Psoas muscle (tissue), 8 donors: ENCODE results near the gene NRAS. TPM values are rescaled to one million over a fixed set of nuclear protein-coding genes. Genes with fewer than 3 reads are reported as not detected.

Experiments
- ATAC-seq, 4 donors: fragments of 200-7000 bp; cut with Tn5 transposase; one replicate each; pipeline ENCODE4 v1.9.1; 2020; ENCODE audit warnings: moderate library complexity in 3 of 4, mild to moderate bottlenecking in 2 of 4
- DNase-seq, 2 donors: peaks; one replicate each; pipeline ENCODE4 v3.0.0-alpha.2; 2020
- H3K27ac ChIP-seq: fragments of 200-600 bp; one replicate; pipeline ENCODE4 v1.8.0; 2022
- H3K27me3 ChIP-seq, 3 donors: fragments of 200-600 bp in 1 of 3; one replicate each; pipeline versions ENCODE4 v1.6.1 to v1.8.0; 2013 to 2022; ENCODE audit warnings: low read length in 2 of 3, mild to moderate bottlenecking in 2 of 3, moderate library complexity in 1 of 3; ENCODE audit not compliant: insufficient read depth in 3 of 3
- H3K36me3 ChIP-seq, 2 donors: fragments of 200-600 bp in 1 of 2; one replicate each; pipeline versions ENCODE4 v1.6.1 to v1.8.0; 2013 to 2022; ENCODE audit warnings: low read depth in 1 of 2, mild to moderate bottlenecking in 1 of 2, moderate library complexity in 1 of 2; ENCODE audit not compliant: insufficient read depth in 1 of 2
- H3K4me1 ChIP-seq: fragments of 200-600 bp; one replicate; pipeline ENCODE4 v1.8.0; 2022
- H3K4me3 ChIP-seq: fragments of 200-600 bp; one replicate; pipeline ENCODE4 v1.8.0; 2022; ENCODE audit warnings: mild to moderate bottlenecking
- H3K9me3 ChIP-seq: fragments of 200-600 bp; one replicate; pipeline ENCODE4 v1.8.0; 2022
- CTCF ChIP-seq: fragments of 200-600 bp; IDR thresholded peaks from one replicate; pipeline ENCODE4 v1.8.0; 2022; ENCODE audit warnings: antibody characterized with exemption
- WGBS, 3 donors: extraction: QIAGEN DNeasy Blood & Tissue Kit; methylation state at CpG; one replicate each; pipeline versions ENCODE4 v1.1.6 to v1.1.7; 2013; 5-methylcytosine and 5-hydroxymethylcytosine counted together
- intact Hi-C, 2 donors: fragments of 100-400 bp; cut with DNase I; formaldehyde crosslinking; loops; one replicate each; pipeline versions ENCODE4 v1.11.0 to v1.14.2; 2022
- polyA plus RNA-seq, 3 donors: library from polyadenylated mRNA; stranded (reverse); fragments of 200-250 nt; gene quantifications; one replicate each; pipeline ENCODE4 v1.2.3, GENCODE V29; 2013
- total RNA-seq, 4 donors: library from RNA; stranded (reverse); fragmentation: NEBNext Ultra II Directional in 2 of 4; extraction: Animal tissue kit (Norgen Biotek cat#: 25700) in 2 of 4; gene quantifications; one replicate each; pipeline versions ENCODE4 v1.2.1 to v1.2.4, GENCODE V29; 2021 to 2023
- donor health status: healthy with polysubstance abuse.
- donor health status: DM: no; HTN: no; CAD: no; lungs with moderate emphysema.
- donor health status: Bipolar disorder and iron deficiency.
- donor health status: healthy.
- donor health status: DM: yes; HTN: yes; CAD: no.
- donor health status: DM: no; HTN: no; CAD: no.
- donor health status: DM: no; HTN: no; CAD: no.
- donor health status: DM: yes; HTN: yes; CAD: no.

Gene NRAS
- total and polyA plus RNA-seq, 7 donors: 3.6 to 15.8 (median 5.9) TPM

- no peak for DNase-seq
- intact Hi-C loops: loop anchor here in 1 of 2 donors (5.0 kb wide), 1 partner anchor 85 kb away; the partner anchor contains the start of gene CSDE1
- Histone ChIP-seq H3K4me1 (peaks cover 20% of the 10 kb centered on the region), H3K27me3 (no peaks in the 10 kb centered on the region), H3K4me3 (no peak overlapping the region), H3K27ac (peak overlapping the region; percentile 91), H3K9me3 (no peaks in the 10 kb centered on the region), H3K36me3 (peaks cover 0 to 57% of the 10 kb centered on the region in 2 donors)
- ATAC-seq: no peak
- 41 to 76% (median 45%) methylated on average over 7 of the region's 7 CpGs for WGBS, 3 donors
- TF ChIP-seq CTCF: no peak
Measured at GRCh38 chr1:114671939-114672275, 44.7 kb downstream of the NRAS start.

- DNase-seq (no peak), ATAC-seq (no peak)
- Histone ChIP-seq H3K36me3 (peaks cover 0 to 54% of the 10 kb centered on the region in 2 donors), H3K27me3 (no peaks in the 10 kb centered on the region), H3K27ac (peak overlapping the region; percentile 91), H3K9me3 (no peaks in the 10 kb centered on the region), H3K4me3 (peak overlapping the region; percentile 81), H3K4me1 (peaks cover 20% of the 10 kb centered on the region)
- intact Hi-C loops: loop anchor here in 1 of 2 donors (5.0 kb wide), 1 partner anchor 86 kb away; the partner anchor contains the start of gene CSDE1
- peak; percentile 34 for TF ChIP-seq CTCF
- 38 to 59% (median 47%) methylated on average over 9 of the region's 9 CpGs for WGBS, 3 donors
Measured at GRCh38 chr1:114671011-114671938, 45.3 kb downstream of the NRAS start.

DNA sequence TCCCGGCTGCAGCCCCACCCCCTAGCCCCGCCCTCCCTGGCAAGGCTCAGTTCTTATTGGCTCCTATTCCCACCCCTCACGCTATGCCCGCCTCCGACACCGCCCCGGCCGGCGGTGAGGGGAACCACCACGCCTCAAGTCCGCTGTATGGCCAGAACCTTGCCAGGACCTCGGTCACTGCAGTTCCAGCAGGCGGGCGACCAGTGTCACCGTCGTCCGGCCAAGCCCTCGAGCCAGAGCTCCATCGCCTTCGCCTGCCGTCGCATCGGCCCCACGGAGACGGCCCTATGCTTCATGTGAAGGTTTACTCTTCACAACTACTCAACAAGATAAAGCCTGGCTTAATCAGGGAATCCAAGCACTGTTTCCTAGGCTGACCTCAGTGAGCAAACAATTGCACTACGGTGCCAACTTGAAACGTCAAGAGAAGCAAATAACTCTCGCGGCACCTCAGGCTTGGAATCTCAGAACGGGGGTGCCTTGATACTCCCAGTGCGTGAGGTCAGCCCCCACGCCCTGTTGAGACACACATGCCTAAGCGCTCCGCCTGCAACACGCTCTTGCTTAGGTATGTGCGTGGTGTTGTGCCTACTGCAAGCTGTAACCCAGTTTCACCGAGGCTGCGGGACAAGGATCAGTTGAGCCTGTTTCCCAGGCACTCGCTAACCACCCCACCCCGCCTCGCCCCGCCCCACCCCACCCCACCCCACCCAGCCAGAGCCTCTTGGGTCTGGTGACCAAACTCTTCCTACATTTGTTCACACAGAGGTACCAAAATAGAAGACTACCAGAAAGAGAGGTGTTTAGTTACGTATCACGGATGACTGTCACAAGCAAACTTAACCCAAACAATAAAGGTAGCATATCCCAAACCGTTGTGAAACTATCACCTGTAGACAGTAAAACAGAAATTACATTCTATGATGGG lies 46.2 kb downstream of the NRAS start:
- peaks cover 0 to 48% of the 10 kb centered on the region in 2 donors for H3K36me3 ChIP-seq
- H3K27me3 ChIP-seq: no peaks in the 10 kb centered on the region

More for the DNA sequence above, 46.2 kb downstream of the NRAS start:
- H3K4me3 ChIP-seq: peak overlapping the region; percentile 81
- ATAC-seq (peak; percentile 91 to 96 (median 92)), DNase-seq (peak; percentile 95 to 97)
- intact Hi-C loops: loop anchor here in 1 of 2 donors (5.0 kb wide), 1 partner anchor 87 kb away; the partner anchor contains the start of gene CSDE1
- H3K4me1 ChIP-seq: peaks cover 20% of the 10 kb centered on the region
- WGBS, 3 donors: 2% methylated on average over 43 to 45 of the region's 45 CpGs
- no peaks in the 10 kb centered on the region for H3K9me3 ChIP-seq
- peak overlapping the region; percentile 91 for H3K27ac ChIP-seq
- peak; percentile 18 for TF ChIP-seq CTCF
